CD4-positive, alpha-beta T cell treated with Interleukin-6 for 4 hours (primary cell): ENCODE data around the gene PCID2.
A peak's percentile ranks its signal among the peaks of the same experiment; 100 is the strongest.

Source experiments
- DNase-seq: peaks from one replicate; pipeline ENCODE4 v3.0.0-alpha.2; 2020; ENCODE audit warnings: mixed read lengths

Gene PCID2

GRCh38 chr13:113219256-113219940, 10.9 kb upstream of the PCID2 start:
- no peak for DNase-seq

GRCh38 chr13:113218586-113218985, 10.1 kb upstream of the PCID2 start:
- DNase-seq: no peak

GRCh38 chr13:113216254-113217048, 8.0 kb upstream of the PCID2 start:
- no peak for DNase-seq

GRCh38 chr13:113211774-113212173, 3.3 kb upstream of the PCID2 start:
- DNase-seq: no peak

GRCh38 chr13:113210833-113211232, 2.4 kb upstream of the PCID2 start:
- no peak for DNase-seq

- peak; percentile 77 for DNase-seq
Observed at GRCh38 chr13:113209759-113210421, 1.4 kb upstream of the PCID2 start.

GRCh38 chr13:113209336-113209758, 878 bp upstream of the PCID2 start, which contains the start of gene CUL4A:
CUL4A (plus strand) TSS chr13:113209613; CDS start chr13:113209628, 15 bp downstream.
- peak; percentile 80 for DNase-seq

GRCh38 chr13:113207890-113208420, 514 bp downstream of the PCID2 start:
- DNase-seq: no peak

GRCh38 chr13:113207460-113207859, 1.0 kb downstream of the PCID2 start:
- no peak for DNase-seq

GRCh38 chr13:113205428-113205931, 3.0 kb downstream of the PCID2 start:
- no peak for DNase-seq

- no peak for DNase-seq
Observed at GRCh38 chr13:113204378-113204734, 4.1 kb downstream of the PCID2 start.

GRCh38 chr13:113203507-113204377, 4.7 kb downstream of the PCID2 start:
- DNase-seq: no peak

- no peak for DNase-seq
Observed at GRCh38 chr13:113202912-113203311, 5.6 kb downstream of the PCID2 start.

GRCh38 chr13:113201815-113202214, 6.7 kb downstream of the PCID2 start:
- no peak for DNase-seq

GRCh38 chr13:113196970-113197737, 11.3 kb downstream of the PCID2 start:
- no peak for DNase-seq

GRCh38 chr13:113195360-113195759, 13.1 kb downstream of the PCID2 start:
- no peak for DNase-seq

- no peak for DNase-seq
Observed at GRCh38 chr13:113192902-113193301, 15.6 kb downstream of the PCID2 start.

GRCh38 chr13:113192279-113192678, 16.2 kb downstream of the PCID2 start:
- DNase-seq: no peak

GRCh38 chr13:113190181-113190580, 18.3 kb downstream of the PCID2 start:
- no peak for DNase-seq

GRCh38 chr13:113187883-113188665, 20.4 kb downstream of the PCID2 start:
- no peak for DNase-seq

GRCh38 chr13:113187263-113187669, 21.2 kb downstream of the PCID2 start:
- DNase-seq: peak; percentile 59
